ENCODE results near the gene MAGI1.
A peak's percentile ranks its signal among the peaks of the same experiment; 100 is the strongest.
"Not testable (repeated sequence)": the region's sequence is repeated elsewhere in the genome, so short reads cannot be mapped to it uniquely, and the experiment has no call there.

The MAGI1 gene

GRCh38 chr3:66035763-66036477 lies 2.8 kb downstream of the MAGI1 start:
- TF ChIP-seq JUND (IDR thresholded peaks at IDR 0.05; ENCODE audit: low read depth), result no peak
- in situ Hi-C loops (cut with HindIII; ENCODE audit: low pct_unique_long_range_greater_than_20kb, low sequenced_read_pairs), result no loop called here
- DNase-seq (ENCODE audit: low read depth in 1 of 2, low spot score in 1 of 2), result peak in 1 of 2 experiments; percentile 28

- TF ChIP-seq JUND (IDR thresholded peaks at IDR 0.05; ENCODE audit: low read depth), result no peak
- in situ Hi-C loops (cut with HindIII; ENCODE audit: low pct_unique_long_range_greater_than_20kb, low sequenced_read_pairs), result no loop called here
- no peak for DNase-seq (ENCODE audit: low read depth in 1 of 2, low spot score in 1 of 2)
Measured at GRCh38 chr3:66033241-66034138, 5.2 kb downstream of the MAGI1 start.

- in situ Hi-C loops (cut with HindIII; ENCODE audit: low pct_unique_long_range_greater_than_20kb, low sequenced_read_pairs), result no loop called here
- TF ChIP-seq JUND (IDR thresholded peaks at IDR 0.05; ENCODE audit: low read depth), result no peak
- no peak for DNase-seq (ENCODE audit: low read depth in 1 of 2, low spot score in 1 of 2)
Measured at GRCh38 chr3:66031102-66031698, 7.5 kb downstream of the MAGI1 start.

- in situ Hi-C loops (cut with HindIII; ENCODE audit: low pct_unique_long_range_greater_than_20kb, low sequenced_read_pairs), result no loop called here
- TF ChIP-seq JUND (IDR thresholded peaks at IDR 0.05; ENCODE audit: low read depth), result no peak
- no peak for DNase-seq (ENCODE audit: low read depth in 1 of 2, low spot score in 1 of 2)
Measured at GRCh38 chr3:66029443-66029842, 9.3 kb downstream of the MAGI1 start.

- TF ChIP-seq JUND (IDR thresholded peaks at IDR 0.05; ENCODE audit: low read depth), result no peak
- DNase-seq (ENCODE audit: low read depth in 1 of 2, low spot score in 1 of 2), result no peak
- in situ Hi-C loops (cut with HindIII; ENCODE audit: low pct_unique_long_range_greater_than_20kb, low sequenced_read_pairs), result no loop called here
Measured at GRCh38 chr3:66029014-66029413, 9.7 kb downstream of the MAGI1 start.

- no peak for DNase-seq (ENCODE audit: low read depth in 1 of 2, low spot score in 1 of 2)
- in situ Hi-C loops (cut with HindIII; ENCODE audit: low pct_unique_long_range_greater_than_20kb, low sequenced_read_pairs), result no loop called here
- TF ChIP-seq JUND (IDR thresholded peaks at IDR 0.05; ENCODE audit: low read depth), result no peak
Measured at GRCh38 chr3:66028457-66028856, 10.3 kb downstream of the MAGI1 start.

- DNase-seq (ENCODE audit: low read depth in 1 of 2, low spot score in 1 of 2); in situ Hi-C loops (cut with HindIII; ENCODE audit: low pct_unique_long_range_greater_than_20kb, low sequenced_read_pairs): not testable (repeated sequence)
Measured at GRCh38 chr3:66027099-66027498, 11.6 kb downstream of the MAGI1 start.

GRCh38 chr3:66023738-66024385 lies 14.9 kb downstream of the MAGI1 start:
- no peak for DNase-seq (ENCODE audit: low read depth in 1 of 2, low spot score in 1 of 2)

GRCh38 chr3:66023229-66023628 lies 15.5 kb downstream of the MAGI1 start:
- no peak for DNase-seq (ENCODE audit: low read depth in 1 of 2, low spot score in 1 of 2)
- TF ChIP-seq JUND (IDR thresholded peaks at IDR 0.05; ENCODE audit: low read depth), result no peak
- in situ Hi-C loops (cut with HindIII; ENCODE audit: low pct_unique_long_range_greater_than_20kb, low sequenced_read_pairs), result no loop called here

More at GRCh38 chr3:66023738-66024385, 14.9 kb downstream of the MAGI1 start:
- in situ Hi-C loops (cut with HindIII; ENCODE audit: low pct_unique_long_range_greater_than_20kb, low sequenced_read_pairs), result no loop called here
- TF ChIP-seq JUND (IDR thresholded peaks at IDR 0.05; ENCODE audit: low read depth), result no peak

- in situ Hi-C loops (cut with HindIII; ENCODE audit: low pct_unique_long_range_greater_than_20kb, low sequenced_read_pairs), result no loop called here
- no peak for DNase-seq (ENCODE audit: low read depth in 1 of 2, low spot score in 1 of 2)
- no peak for TF ChIP-seq JUND (IDR thresholded peaks at IDR 0.05; ENCODE audit: low read depth)
Measured at GRCh38 chr3:66021731-66022131, 17.0 kb downstream of the MAGI1 start.

- DNase-seq (ENCODE audit: low read depth in 1 of 2, low spot score in 1 of 2), result no peak
Measured at GRCh38 chr3:66019896-66020295, 18.8 kb downstream of the MAGI1 start.

More at GRCh38 chr3:66019896-66020295, 18.8 kb downstream of the MAGI1 start:
- in situ Hi-C loops (cut with HindIII; ENCODE audit: low pct_unique_long_range_greater_than_20kb, low sequenced_read_pairs), result no loop called here
- TF ChIP-seq JUND (IDR thresholded peaks at IDR 0.05; ENCODE audit: low read depth), result no peak
